ENCODE measurements around the gene HSD17B13.

HSD17B13 gene

DNA sequence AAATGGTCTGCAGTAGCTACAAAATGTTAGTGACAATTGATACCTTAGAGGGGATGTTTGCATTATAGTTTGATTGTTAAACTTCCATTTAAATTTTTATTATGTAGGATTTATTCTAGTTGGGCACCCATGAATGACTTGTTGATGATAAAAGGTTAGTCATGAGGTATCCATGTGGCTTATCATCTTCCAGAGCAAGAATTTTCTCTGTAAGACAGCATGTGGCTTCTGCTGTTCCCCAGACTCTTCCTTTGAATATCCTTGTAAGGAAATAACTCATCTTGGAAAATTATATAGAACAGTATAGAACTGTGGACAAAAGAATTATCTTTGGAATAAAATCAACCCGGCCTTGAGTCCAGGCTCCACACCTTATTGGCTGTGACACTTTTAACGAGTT lies 62.2 kb downstream of the HSD17B13 start:
- peak; percentile 6 for DNase-seq

DNA sequence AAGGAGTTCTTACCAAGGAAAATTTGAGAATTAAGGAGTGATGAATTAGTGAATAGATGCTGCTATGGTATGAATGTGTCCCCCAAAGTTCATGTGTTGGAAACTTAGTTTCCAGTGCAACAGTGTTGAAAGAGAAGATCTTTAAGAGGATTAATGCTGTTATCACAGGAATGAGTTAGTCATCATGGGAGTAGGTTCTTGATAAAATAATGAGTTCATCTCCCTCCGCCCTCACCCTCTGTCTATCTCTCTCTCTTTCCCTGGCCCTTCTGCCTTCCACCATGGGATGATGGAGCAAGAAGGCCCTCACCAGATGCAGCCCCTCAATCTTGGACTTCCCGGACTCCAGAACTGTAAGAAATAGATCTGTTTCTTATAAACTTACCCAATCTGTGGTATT lies 64.0 kb downstream of the HSD17B13 start:
- no peak for DNase-seq

DNA sequence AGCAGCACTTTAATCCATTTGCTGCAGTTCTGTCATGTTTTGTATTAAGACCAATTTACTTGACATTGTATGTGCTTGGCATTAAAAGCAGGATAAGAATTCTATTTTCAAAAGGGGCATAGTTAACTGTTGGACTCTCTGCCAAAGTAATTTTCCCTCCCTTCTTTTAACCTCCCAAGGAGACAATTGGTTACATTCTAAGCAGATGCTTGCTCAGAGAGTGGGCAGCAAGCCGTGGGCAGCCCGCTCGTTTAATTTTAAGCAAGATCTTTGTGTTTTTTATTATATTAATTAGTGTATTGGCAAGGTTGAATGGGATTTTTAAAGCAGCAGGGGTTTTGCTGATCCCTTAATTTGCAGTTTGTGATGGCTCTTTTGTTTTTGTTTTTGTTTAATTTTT lies 65.2 kb downstream of the HSD17B13 start:
- no peak for DNase-seq

DNA sequence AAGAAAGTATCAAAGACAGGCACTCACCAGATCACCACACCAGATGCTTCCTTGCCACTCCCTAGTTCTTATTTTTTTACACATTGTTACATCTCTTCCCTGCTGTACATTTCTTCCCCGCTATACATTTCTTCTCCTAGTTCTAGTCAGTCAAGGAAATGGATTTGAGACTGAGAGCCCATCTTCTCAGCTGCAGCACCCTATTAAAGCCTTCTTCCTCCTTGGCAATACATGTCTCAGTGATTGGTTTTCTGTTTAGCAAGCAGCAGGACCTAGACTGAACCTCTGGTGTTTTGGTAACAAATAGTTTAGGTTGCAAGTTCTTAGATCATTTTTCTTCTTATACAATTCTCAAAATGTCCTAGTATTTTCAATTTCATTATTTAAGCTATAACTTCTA lies 66.9 kb downstream of the HSD17B13 start:
- DNase-seq = no peak
